H1 (cell line): ENCODE measurements around the gene TLR10. TPM values are rescaled to one million over a fixed set of nuclear protein-coding genes. Genes with fewer than 3 reads are reported as not detected.

Source experiments
- CTCF ChIA-PET: fragments of 300-600 bp; sonication (Branson Sonifier 250); formaldehyde crosslinking; loops from one replicate; lab custom pipeline; 2021; ENCODE audit not compliant: partially characterized antibody; lab: Charles Lee
- POLR2A ChIA-PET: fragments of 300-600 bp; sonication (Branson Sonifier 250); formaldehyde crosslinking; loops from one replicate; lab custom pipeline; 2021; ENCODE audit warnings: inconsistent platforms; ENCODE audit not compliant: partially characterized antibody; lab: Charles Lee
- DNase-seq, 2 experiments: peaks; one replicate each; pipeline versions ENCODE4 v3.0.0 to v3.0.0-alpha.2; 2010 to 2022; ENCODE audit warnings: low spot score in 2 of 2, low read depth in 1 of 2, mixed read lengths in 1 of 2
- FAIRE-seq: peaks from 2 replicates; lab custom pipeline; 2011; peaks lifted over from hg19 to GRCh38; lab: Jason Lieb, UNC
- H2AFZ ChIP-seq: 2 replicates; pipeline ENCODE4 v1.8.1; 2012; ENCODE audit warnings: low read length, inconsistent platforms
- H2AK5ac ChIP-seq: 2 replicates; pipeline ENCODE4 v1.6.1; 2013; ENCODE audit warnings: low read depth, low read length
- H2BK120ac ChIP-seq: replicated peaks from 2 replicates; pipeline ENCODE3; 2013; ENCODE audit warnings: low read depth, low read length, inconsistent platforms
- H2BK12ac ChIP-seq: 2 replicates; pipeline ENCODE4 v1.6.1; 2013; ENCODE audit warnings: low read depth, low read length
- H2BK15ac ChIP-seq: 2 replicates; pipeline ENCODE4 v1.6.1; 2013; ENCODE audit warnings: low read length
- H2BK20ac ChIP-seq: 2 replicates; pipeline ENCODE4 v1.6.1; 2013; ENCODE audit warnings: low read length
- H2BK5ac ChIP-seq: 2 replicates; pipeline ENCODE4 v1.6.1; 2013; ENCODE audit warnings: low read depth, low read length
- H3K14ac ChIP-seq: 2 replicates; pipeline ENCODE4 v1.6.1; 2013; ENCODE audit warnings: inconsistent platforms; ENCODE audit not compliant: insufficient read length
- H3K18ac ChIP-seq: 2 replicates; pipeline ENCODE4 v1.6.1; 2013; ENCODE audit warnings: low read length; ENCODE audit errors: extremely low read depth
- H3K23ac ChIP-seq: 2 replicates; pipeline ENCODE4 v1.6.1; 2013; ENCODE audit warnings: inconsistent platforms; ENCODE audit not compliant: insufficient read length
- H3K23me2 ChIP-seq: 2 replicates; pipeline ENCODE4 v1.6.1; 2013; ENCODE audit warnings: low read depth, low read length
- H3K27ac ChIP-seq: 2 replicates; pipeline ENCODE4 v1.6.1; 2011; ENCODE audit warnings: low read depth, low read length, inconsistent platforms
- H3K27me3 ChIP-seq, 4 experiments: replicated peaks in 1 of 4; 1 replicate in 1 of 4; 2 replicates in 3 of 4; pipeline versions ENCODE4 v1.6.1 to v1.8.1; 2011 to 2013; ENCODE audit warnings: low read length in 3 of 4, mild to moderate bottlenecking in 3 of 4, inconsistent platforms in 2 of 4, mixed read lengths in 2 of 4, moderate library complexity in 1 of 4; ENCODE audit not compliant: control insufficient read depth in 3 of 4, insufficient read depth in 3 of 4; ENCODE audit errors: extremely low read depth in 1 of 4
- H3K36me3 ChIP-seq, 4 experiments: 2 replicates each; pipeline versions ENCODE4 v1.6.1 to v1.8.1; 2011 to 2013; ENCODE audit warnings: mild to moderate bottlenecking in 4 of 4, low read length in 3 of 4, moderate library complexity in 2 of 4, control low read depth in 1 of 4, inconsistent platforms in 1 of 4; ENCODE audit not compliant: insufficient read depth in 4 of 4, control insufficient read depth in 2 of 4
- H3K4ac ChIP-seq: replicated peaks from 2 replicates; pipeline ENCODE3; 2013; ENCODE audit warnings: low read length, low read depth, mixed read lengths, inconsistent platforms; ENCODE audit not compliant: insufficient read length
- H3K4me1 ChIP-seq, 4 experiments: replicated peaks in 1 of 4; 1 replicate in 1 of 4; 2 replicates in 3 of 4; pipeline versions ENCODE4 v1.6.1 to v1.8.1; 2011 to 2013; ENCODE audit warnings: low read length in 3 of 4, inconsistent platforms in 2 of 4, mixed read lengths in 1 of 4; ENCODE audit not compliant: insufficient read depth in 4 of 4, control insufficient read depth in 3 of 4
- H3K4me2 ChIP-seq, 2 experiments: 2 replicates each; pipeline versions ENCODE4 v1.6.1 to v1.8.1; 2011 to 2013; ENCODE audit warnings: low read depth in 2 of 2, low read length in 2 of 2, control low read depth in 1 of 2, inconsistent platforms in 1 of 2, mild to moderate bottlenecking in 1 of 2; ENCODE audit not compliant: insufficient read depth in 1 of 2
- H3K4me3 ChIP-seq, 4 experiments: fragments of 200-600, 300-600 bp in 1 of 4; sonication (generic), shearing (Covaris generic), sonication (Bioruptor Twin) in 1 of 4; 2 replicates each; pipeline versions ENCODE4 v1.5.1 to v1.8.1; 2011 to 2016; ENCODE audit warnings: low read length in 4 of 4, low read depth in 3 of 4, control low read depth in 2 of 4, inconsistent platforms in 2 of 4, mild to moderate bottlenecking in 2 of 4, mixed read lengths in 1 of 4, moderate library complexity in 1 of 4; ENCODE audit not compliant: insufficient read depth in 2 of 4; ENCODE audit errors: extremely low read depth in 1 of 4
- H3K56ac ChIP-seq: replicated peaks from 2 replicates; pipeline ENCODE3; 2013; ENCODE audit warnings: low read depth, mild to moderate bottlenecking, mixed read lengths, low read length, inconsistent platforms; ENCODE audit not compliant: insufficient read length
- H3K79me1 ChIP-seq: 2 replicates; pipeline ENCODE4 v1.6.1; 2013; ENCODE audit warnings: low read depth, low read length, control low read depth
- H3K79me2 ChIP-seq, 2 experiments: 2 replicates each; pipeline versions ENCODE4 v1.6.1 to v1.8.1; 2012 to 2013; ENCODE audit warnings: low read length in 2 of 2, mild to moderate bottlenecking in 2 of 2, inconsistent platforms in 1 of 2; ENCODE audit not compliant: insufficient read depth in 2 of 2, control insufficient read depth in 1 of 2
- H3K9ac ChIP-seq, 4 experiments: replicated peaks in 1 of 4; 1 replicate in 1 of 4; 2 replicates in 3 of 4; pipeline versions ENCODE4 v1.6.1 to v1.8.1; 2011 to 2013; ENCODE audit warnings: low read depth in 3 of 4, low read length in 3 of 4, control low read depth in 2 of 4, mild to moderate bottlenecking in 2 of 4, moderate library complexity in 2 of 4, inconsistent platforms in 1 of 4; ENCODE audit errors: extremely low read depth in 1 of 4
- H3K9me3 ChIP-seq, 2 experiments: 2 replicates each; pipeline versions ENCODE4 v1.6.1 to v1.8.1; 2012 to 2013; ENCODE audit warnings: mild to moderate bottlenecking in 2 of 2, moderate library complexity in 2 of 2, control low read depth in 1 of 2, inconsistent platforms in 1 of 2, low read depth in 1 of 2, low read length in 1 of 2, mixed read lengths in 1 of 2; ENCODE audit not compliant: insufficient read depth in 2 of 2
- H4K20me1 ChIP-seq, 2 experiments: replicated peaks in 1 of 2; 2 replicates each; pipeline versions ENCODE3 to v1.8.1; 2011 to 2013; ENCODE audit warnings: inconsistent platforms in 2 of 2, low read length in 2 of 2, mild to moderate bottlenecking in 1 of 2; ENCODE audit not compliant: insufficient read depth in 2 of 2, control insufficient read depth in 1 of 2
- H4K5ac ChIP-seq: 2 replicates; pipeline ENCODE4 v1.6.1; 2013; ENCODE audit warnings: low read length, low read depth, mixed read lengths, inconsistent platforms; ENCODE audit not compliant: insufficient read length
- H4K8ac ChIP-seq: 2 replicates; pipeline ENCODE4 v1.8.0; 2013; ENCODE audit warnings: mild to moderate bottlenecking, moderate library complexity, low read length, inconsistent platforms; ENCODE audit not compliant: insufficient read depth; ENCODE audit errors: extremely low read depth
- H4K91ac ChIP-seq: replicated peaks from 2 replicates; pipeline ENCODE3; 2013; ENCODE audit warnings: low read length, mixed read lengths, inconsistent platforms; ENCODE audit not compliant: insufficient read length
- CBX8 ChIP-seq: fragments of 300-800, 300-1000 bp; sonication (generic); IDR thresholded peaks from 2 replicates; pipeline ENCODE4 v1.7.1; 2016; ENCODE audit warnings: low read depth, low read length, borderline replicate concordance
- HDAC6 ChIP-seq: IDR thresholded peaks from one replicate; pipeline ENCODE4 v1.7.1; 2012; ENCODE audit warnings: low read depth, mild to moderate bottlenecking, inconsistent platforms, low read length, moderate library complexity
- KDM1A ChIP-seq: fragments of 200-600, 300-600 bp; sonication (generic); IDR thresholded peaks from 2 replicates; pipeline ENCODE4 v1.7.1; 2016; ENCODE audit warnings: mild to moderate bottlenecking, low read length, borderline replicate concordance
- MAX ChIP-seq: IDR thresholded peaks from 2 replicates; pipeline ENCODE4 v1.6.1; 2012; ENCODE audit warnings: inconsistent platforms
- SAP30 ChIP-seq: fragments of 300-600 bp; sonication (generic); IDR thresholded peaks from 2 replicates; pipeline ENCODE4 v1.7.1; 2012; ENCODE audit warnings: low read length, moderate library complexity, mild to moderate bottlenecking, inconsistent platforms; ENCODE audit not compliant: insufficient read depth, insufficient replicate concordance
- SIN3A ChIP-seq, 2 experiments: IDR thresholded peaks in 1 of 2; conservative IDR thresholded peaks in 1 of 2; 2 replicates each; pipeline ENCODE4 v1.6.1; 2011 to 2012; ENCODE audit warnings: low read length in 2 of 2, improper control_type of control experiment in 1 of 2, low read depth in 1 of 2, mild to moderate bottlenecking in 1 of 2
- SRF ChIP-seq: IDR thresholded peaks from 2 replicates; pipeline ENCODE4 v1.6.1; 2011; ENCODE audit warnings: mild to moderate bottlenecking, low read depth, low read length, moderate library complexity
- SUZ12 ChIP-seq: fragments of 200-600 bp; sonication (generic); IDR thresholded peaks from 2 replicates; pipeline ENCODE4 v1.6.1; 2012; ENCODE audit warnings: mild to moderate bottlenecking, inconsistent platforms, low read length, moderate library complexity, mixed read lengths
- USF2 ChIP-seq: IDR thresholded peaks from 2 replicates; pipeline ENCODE4 v1.6.1; 2011; ENCODE audit warnings: low read length, improper control_type of control experiment
- WGBS, 2 experiments: shearing (Covaris generic) in 1 of 2; methylation state at CpG; one replicate each; pipeline versions ENCODE4 v1.1.6 to v1.1.7; 2013 to 2015; ENCODE audit warnings: low lambda C conversion rate in 2 of 2, mixed read lengths in 2 of 2, inconsistent platforms in 1 of 2, low coverage in 1 of 2, missing lambda C conversion rate in 1 of 2; ENCODE audit not compliant: insufficient replicate concordance in 2 of 2, insufficient coverage in 1 of 2, insufficient read length in 1 of 2; ENCODE audit errors: extremely low coverage in 1 of 2, missing lambda C conversion rate in 1 of 2; 5-methylcytosine and 5-hydroxymethylcytosine counted together
- polyA plus RNA-seq, 7 experiments: library from polyadenylated mRNA; depleted of rRNA in 3 of 7; stranded (reverse) in 5 of 7; unstranded in 2 of 7; fragments of >200 nt in 5 of 7; fragments of 200-250 nt in 2 of 7; gene quantifications; 1 replicate in 5 of 7; 2 replicates in 1 of 7; 4 replicates in 1 of 7; pipeline versions ENCODE4 v1.2.1 to v1.2.3, GENCODE V29; 2011 to 2013; ENCODE audit warnings: missing spikeins in 2 of 7, mixed read lengths in 2 of 7
- total RNA-seq: library from RNA; stranded (reverse); fragmentation: NEBNext Ultra II Directional; extraction: Animal tissue kit (Norgen Biotek cat#: 25700); gene quantifications from 2 replicates; pipeline ENCODE4 v1.2.1, GENCODE V29; 2021
- TF ChIP-seq, protein P1 (sequence below): IDR thresholded peaks from 2 replicates; pipeline ENCODE4 v1.6.1; 2012; ENCODE audit warnings: low read length, inconsistent platforms

Gene TLR10
- total and polyA plus RNA-seq, 2 of the 8 experiments (the other 6 are each of a cell fraction or from before 2014, with no cell fraction given): not detected

DNA sequence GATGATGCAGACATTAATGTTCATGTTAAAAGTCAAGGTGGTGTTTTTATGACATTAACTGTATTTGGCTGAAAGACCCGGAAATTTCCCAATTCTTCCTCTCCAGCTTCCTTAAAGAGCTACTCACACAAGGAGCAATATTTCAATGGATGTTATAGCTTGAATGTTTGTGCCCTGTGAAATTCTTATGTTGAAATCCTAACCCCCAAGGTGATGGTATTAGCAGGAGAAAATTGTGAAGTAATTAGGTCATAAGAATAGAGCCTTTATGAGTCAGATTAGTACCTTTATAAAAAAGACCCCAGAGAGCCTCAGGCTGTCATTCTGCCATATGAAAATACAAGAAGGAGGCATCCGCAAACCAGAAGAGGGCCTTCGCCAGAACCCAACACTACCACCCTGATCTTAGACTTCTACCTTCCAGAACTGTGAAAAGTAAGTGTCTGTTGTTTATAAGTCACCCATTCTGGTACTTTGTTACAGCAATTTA lies 18.2 kb upstream of the TLR10 start:
- Histone ChIP-seq H3K27ac (no peak overlapping the region), H2AK5ac (no peak overlapping the region), H3K4ac (no peak overlapping the region), H2BK5ac (no peak overlapping the region), H4K20me1 (no peaks in the 10 kb centered on the region), H2BK20ac (no peak overlapping the region), H3K27me3 (no peaks in the 10 kb centered on the region), H2BK15ac (no peak overlapping the region), H3K9me3 (peaks cover 9 to 12% of the 10 kb centered on the region in 2 experiments; a peak in 3 of 4 replicates), H3K23ac (no peak overlapping the region), H2AFZ (no peak overlapping the region), H3K56ac (no peak overlapping the region), H2BK12ac (no peak overlapping the region), H3K4me3 (no peak overlapping the region), H3K79me1 (no peaks in the 10 kb centered on the region), H4K8ac (no peak overlapping the region), H3K23me2 (no peaks in the 10 kb centered on the region), H3K4me2 (no peak overlapping the region), H3K18ac (no peak overlapping the region), H4K91ac (no peak overlapping the region), H3K14ac (no peak overlapping the region), H2BK120ac (no peak overlapping the region), H3K36me3 (no peaks in the 10 kb centered on the region; a peak in 1 of 8 replicates), H3K4me1 (no peaks in the 10 kb centered on the region), H4K5ac (no peak overlapping the region), H3K79me2 (no peaks in the 10 kb centered on the region), H3K9ac (no peak overlapping the region)
- DNase-seq (no peak), FAIRE-seq (no peak)
- WGBS, 2 experiments: 92% methylated on average over 3 of the region's 3 CpGs; no CpG with 5 or more reads in 1 of the 2 experiments
- CTCF ChIA-PET: interaction anchor here (1.0 to 1.5 kb wide), 4 partner anchors 18 to 44 kb away, joined by 3 read pairs; partner anchors contain the start of gene TLR10
- POLR2A ChIA-PET: no interaction called here
- TF ChIP-seq SAP30 (no peak), KDM1A (no peak), SUZ12 (no peak), MAX (no peak), SRF (no peak), USF2 (no peak), CBX8 (no peak), HDAC6 (no peak), SIN3A (conservative IDR thresholded peaks at IDR 0.05 in 1 of 2, IDR thresholded peaks at IDR 0.05 in 1 of 2; ENCODE audit: low read depth in 1 of 2, low read length in 2 of 2) (no peak)
- TF ChIP-seq, protein P1, sequence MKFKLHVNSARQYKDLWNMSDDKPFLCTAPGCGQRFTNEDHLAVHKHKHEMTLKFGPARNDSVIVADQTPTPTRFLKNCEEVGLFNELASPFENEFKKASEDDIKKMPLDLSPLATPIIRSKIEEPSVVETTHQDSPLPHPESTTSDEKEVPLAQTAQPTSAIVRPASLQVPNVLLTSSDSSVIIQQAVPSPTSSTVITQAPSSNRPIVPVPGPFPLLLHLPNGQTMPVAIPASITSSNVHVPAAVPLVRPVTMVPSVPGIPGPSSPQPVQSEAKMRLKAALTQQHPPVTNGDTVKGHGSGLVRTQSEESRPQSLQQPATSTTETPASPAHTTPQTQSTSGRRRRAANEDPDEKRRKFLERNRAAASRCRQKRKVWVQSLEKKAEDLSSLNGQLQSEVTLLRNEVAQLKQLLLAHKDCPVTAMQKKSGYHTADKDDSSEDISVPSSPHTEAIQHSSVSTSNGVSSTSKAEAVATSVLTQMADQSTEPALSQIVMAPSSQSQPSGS: no peak
